ENCODE measurements around the gene ASAP2. TPM values are rescaled to one million over a fixed set of nuclear protein-coding genes. Genes with fewer than 3 reads are reported as not detected.

Gene ASAP2
- total RNA-seq, 1 donor from 2014 or later = 10.0 TPM

DNA sequence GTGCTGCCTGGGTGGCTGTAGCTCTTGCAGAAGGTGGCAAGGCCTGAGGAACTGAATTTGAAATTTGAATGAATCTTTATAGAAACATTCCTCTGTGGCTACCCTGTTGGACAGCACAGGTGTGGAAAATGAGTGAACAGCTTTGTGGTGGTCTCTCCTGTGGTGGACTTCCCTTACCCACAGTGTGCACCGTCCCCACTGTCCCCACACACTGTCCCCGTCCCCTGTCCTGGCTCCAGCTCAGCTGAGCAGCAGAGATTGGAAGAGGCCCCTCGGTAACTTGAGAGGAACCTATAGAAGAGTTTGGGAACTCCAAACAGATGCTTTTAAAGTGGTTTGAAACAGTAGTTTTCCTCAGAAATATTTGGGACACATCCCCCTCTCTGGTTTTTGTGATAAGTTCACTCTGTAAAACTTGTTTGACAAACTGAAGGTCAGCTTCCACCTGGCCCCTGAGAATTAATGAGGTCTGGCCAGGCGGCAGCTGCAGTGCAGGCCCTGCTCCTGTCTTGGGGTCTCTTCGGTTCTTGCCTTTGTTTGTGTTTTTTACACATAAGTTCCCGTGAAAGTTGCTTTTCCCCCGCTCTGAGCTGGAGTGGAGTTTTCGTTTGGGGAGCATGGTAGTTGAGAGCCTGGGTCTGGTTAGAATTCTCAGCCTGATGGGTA, 63.2 kb downstream of the ASAP2 start:
- Histone ChIP-seq H3K27me3 (ENCODE audit: low read depth) (no peaks in the 10 kb centered on the region), H3K4me3 (no peak overlapping the region), H3K4me1 (peaks cover 61% of the 10 kb centered on the region), H3K27ac (replicated peaks) (peak overlapping the region; percentile 16), H3K9me3 (replicated peaks) (peaks cover 5% of the 10 kb centered on the region), H3K36me3 (no peaks in the 10 kb centered on the region)
- no peak for DNase-seq
- intact Hi-C loops (cut with micrococcal nuclease) = loop anchor here (10.0 kb wide), 1 partner anchor 55 kb away; no protein-coding TSS in a partner anchor
- TF ChIP-seq, protein P1, sequence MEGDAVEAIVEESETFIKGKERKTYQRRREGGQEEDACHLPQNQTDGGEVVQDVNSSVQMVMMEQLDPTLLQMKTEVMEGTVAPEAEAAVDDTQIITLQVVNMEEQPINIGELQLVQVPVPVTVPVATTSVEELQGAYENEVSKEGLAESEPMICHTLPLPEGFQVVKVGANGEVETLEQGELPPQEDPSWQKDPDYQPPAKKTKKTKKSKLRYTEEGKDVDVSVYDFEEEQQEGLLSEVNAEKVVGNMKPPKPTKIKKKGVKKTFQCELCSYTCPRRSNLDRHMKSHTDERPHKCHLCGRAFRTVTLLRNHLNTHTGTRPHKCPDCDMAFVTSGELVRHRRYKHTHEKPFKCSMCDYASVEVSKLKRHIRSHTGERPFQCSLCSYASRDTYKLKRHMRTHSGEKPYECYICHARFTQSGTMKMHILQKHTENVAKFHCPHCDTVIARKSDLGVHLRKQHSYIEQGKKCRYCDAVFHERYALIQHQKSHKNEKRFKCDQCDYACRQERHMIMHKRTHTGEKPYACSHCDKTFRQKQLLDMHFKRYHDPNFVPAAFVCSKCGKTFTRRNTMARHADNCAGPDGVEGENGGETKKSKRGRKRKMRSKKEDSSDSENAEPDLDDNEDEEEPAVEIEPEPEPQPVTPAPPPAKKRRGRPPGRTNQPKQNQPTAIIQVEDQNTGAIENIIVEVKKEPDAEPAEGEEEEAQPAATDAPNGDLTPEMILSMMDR (IDR thresholded peaks at IDR 0.05; ENCODE audit: borderline replicate concordance) = no peak

- TF ChIP-seq, protein P1 (IDR thresholded peaks at IDR 0.05; ENCODE audit: borderline replicate concordance) = no peak
- Histone ChIP-seq H3K4me1 (peaks cover 63% of the 10 kb centered on the region), H3K27ac (replicated peaks) (no peak overlapping the region), H3K9me3 (replicated peaks) (peaks cover 5% of the 10 kb centered on the region), H3K27me3 (ENCODE audit: low read depth) (no peaks in the 10 kb centered on the region), H3K4me3 (no peak overlapping the region), H3K36me3 (no peaks in the 10 kb centered on the region)
- DNase-seq = no peak
- intact Hi-C loops (cut with micrococcal nuclease) = no loop called here
These were observed 64.5 kb downstream of the ASAP2 start for GRCh38 chr2:9271091-9271490.

DNA sequence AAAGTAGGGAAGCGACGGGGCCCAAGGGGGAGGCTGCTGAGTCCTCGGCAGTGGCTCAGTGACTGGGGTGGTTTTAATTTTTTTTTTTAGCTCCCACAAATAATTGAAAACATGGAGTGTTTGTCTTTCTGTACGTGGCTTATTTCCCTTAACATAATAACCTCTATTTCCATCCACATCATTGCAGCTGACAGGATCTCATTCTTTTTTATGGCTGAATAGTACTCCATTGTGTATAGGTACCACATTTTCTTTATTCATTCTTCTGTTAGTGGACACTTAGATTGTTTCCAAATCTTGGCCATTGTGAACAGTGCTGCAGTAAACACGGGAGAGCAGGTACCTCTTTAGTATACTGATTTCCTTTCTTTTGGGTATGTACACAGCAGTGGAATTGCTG, 65.1 kb downstream of the ASAP2 start:
- no peak for DNase-seq
- no peaks in the 10 kb centered on the region for H3K27me3 ChIP-seq (ENCODE audit: low read depth)
- no peak overlapping the region for H3K27ac ChIP-seq (replicated peaks)
- intact Hi-C loops (cut with micrococcal nuclease) = no loop called here
- no peak overlapping the region for H3K4me3 ChIP-seq
- no peaks in the 10 kb centered on the region for H3K36me3 ChIP-seq
- H3K9me3 ChIP-seq (replicated peaks) = peaks cover 5% of the 10 kb centered on the region
- TF ChIP-seq, protein P1 (IDR thresholded peaks at IDR 0.05; ENCODE audit: borderline replicate concordance) = no peak
- H3K4me1 ChIP-seq = peaks cover 64% of the 10 kb centered on the region

GRCh38 chr2:9273486-9274130, 67.0 kb downstream of the ASAP2 start:
- DNase-seq = no peak
- Histone ChIP-seq H3K9me3 (replicated peaks) (peaks cover 5% of the 10 kb centered on the region), H3K27ac (replicated peaks) (peak overlapping the region; percentile 75), H3K36me3 (no peaks in the 10 kb centered on the region), H3K27me3 (ENCODE audit: low read depth) (no peaks in the 10 kb centered on the region), H3K4me1 (peaks cover 61% of the 10 kb centered on the region), H3K4me3 (no peak overlapping the region)
- TF ChIP-seq, protein P1 (IDR thresholded peaks at IDR 0.05; ENCODE audit: borderline replicate concordance) = no peak
- intact Hi-C loops (cut with micrococcal nuclease) = no loop called here

DNA sequence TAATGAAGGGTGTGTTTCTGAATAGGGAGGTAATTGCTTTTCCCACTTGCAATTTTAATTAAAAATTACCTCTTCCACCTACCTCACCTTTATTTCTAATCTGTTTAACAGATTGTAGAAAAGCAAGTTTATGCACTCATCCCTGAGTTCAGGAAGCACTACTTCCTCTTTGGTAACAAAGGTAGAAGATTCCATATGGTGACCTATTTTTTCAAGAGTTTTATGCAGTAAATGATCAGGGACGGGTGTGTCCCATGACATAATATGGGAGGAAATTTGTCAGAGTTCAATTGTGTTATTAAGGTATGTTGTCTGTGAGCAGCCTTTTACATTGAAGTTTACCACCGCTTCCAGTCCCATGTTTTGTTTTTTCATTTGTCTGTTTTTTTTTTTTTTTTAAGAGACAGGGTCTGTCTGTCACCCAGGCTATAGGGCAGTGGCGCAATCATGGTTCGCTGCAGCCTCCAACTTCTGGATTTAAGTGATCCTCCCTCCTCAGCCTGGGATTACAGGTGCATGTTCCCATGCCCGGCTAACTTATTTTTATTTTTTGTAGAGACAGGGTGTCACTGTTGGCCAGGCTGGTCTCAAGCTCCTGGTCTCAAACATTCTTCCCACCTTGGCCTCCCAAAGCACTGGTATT, 68.2 kb downstream of the ASAP2 start:
- Histone ChIP-seq H3K4me3 (no peak overlapping the region), H3K36me3 (no peaks in the 10 kb centered on the region), H3K4me1 (peaks cover 48% of the 10 kb centered on the region), H3K27ac (replicated peaks) (peak overlapping the region; percentile 75), H3K27me3 (ENCODE audit: low read depth) (no peaks in the 10 kb centered on the region), H3K9me3 (replicated peaks) (peaks cover 5% of the 10 kb centered on the region)
- DNase-seq = no peak
- TF ChIP-seq, protein P1 (IDR thresholded peaks at IDR 0.05; ENCODE audit: borderline replicate concordance) = no peak
- intact Hi-C loops (cut with micrococcal nuclease) = no loop called here
